LoVo (cell line): Measurements from ENCODE around the gene TCF7.

Experiments
- DNase-seq: peaks from one replicate; pipeline ENCODE4 v3.0.0-alpha.2; 2016; ENCODE audit warnings: low spot score

Gene TCF7

DNA sequence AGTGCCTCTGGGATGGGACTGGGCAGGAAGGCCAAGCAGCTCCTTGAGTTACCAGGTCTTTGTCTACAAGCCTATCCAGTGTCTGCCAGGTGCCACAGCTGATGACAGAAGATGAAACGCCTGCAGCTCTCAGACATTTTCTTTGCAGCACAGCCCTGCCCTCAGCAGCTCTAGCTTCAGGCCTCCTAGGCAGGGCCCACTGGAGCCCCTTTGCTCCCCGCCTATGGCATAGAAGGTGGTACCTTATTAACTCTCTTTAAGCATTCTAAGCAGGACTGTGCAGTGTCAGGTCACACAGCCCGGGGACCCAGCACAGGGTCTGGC is 63.6 kb downstream of the TCF7 start:
- no peak for DNase-seq

DNA sequence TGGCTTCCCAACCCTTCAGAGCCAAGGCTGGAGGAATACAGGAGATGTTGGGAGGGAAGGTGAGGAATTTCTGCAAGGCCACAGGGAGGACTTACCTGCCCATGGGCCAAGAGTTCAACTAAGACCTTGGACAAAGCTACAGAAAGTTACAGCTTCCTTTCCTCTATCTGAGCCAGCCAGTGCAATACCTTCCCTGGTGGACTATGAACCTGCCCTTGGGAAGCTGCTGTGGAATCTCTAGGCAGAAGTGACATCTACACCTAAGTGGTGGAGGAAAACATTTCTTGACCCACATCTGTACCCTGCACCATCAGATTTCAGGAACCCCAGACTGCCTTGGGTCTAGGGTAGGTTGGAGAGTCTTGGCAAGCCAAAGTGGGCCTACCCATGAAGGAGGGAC is 69.0 kb downstream of the TCF7 start:
- no peak for DNase-seq

DNA sequence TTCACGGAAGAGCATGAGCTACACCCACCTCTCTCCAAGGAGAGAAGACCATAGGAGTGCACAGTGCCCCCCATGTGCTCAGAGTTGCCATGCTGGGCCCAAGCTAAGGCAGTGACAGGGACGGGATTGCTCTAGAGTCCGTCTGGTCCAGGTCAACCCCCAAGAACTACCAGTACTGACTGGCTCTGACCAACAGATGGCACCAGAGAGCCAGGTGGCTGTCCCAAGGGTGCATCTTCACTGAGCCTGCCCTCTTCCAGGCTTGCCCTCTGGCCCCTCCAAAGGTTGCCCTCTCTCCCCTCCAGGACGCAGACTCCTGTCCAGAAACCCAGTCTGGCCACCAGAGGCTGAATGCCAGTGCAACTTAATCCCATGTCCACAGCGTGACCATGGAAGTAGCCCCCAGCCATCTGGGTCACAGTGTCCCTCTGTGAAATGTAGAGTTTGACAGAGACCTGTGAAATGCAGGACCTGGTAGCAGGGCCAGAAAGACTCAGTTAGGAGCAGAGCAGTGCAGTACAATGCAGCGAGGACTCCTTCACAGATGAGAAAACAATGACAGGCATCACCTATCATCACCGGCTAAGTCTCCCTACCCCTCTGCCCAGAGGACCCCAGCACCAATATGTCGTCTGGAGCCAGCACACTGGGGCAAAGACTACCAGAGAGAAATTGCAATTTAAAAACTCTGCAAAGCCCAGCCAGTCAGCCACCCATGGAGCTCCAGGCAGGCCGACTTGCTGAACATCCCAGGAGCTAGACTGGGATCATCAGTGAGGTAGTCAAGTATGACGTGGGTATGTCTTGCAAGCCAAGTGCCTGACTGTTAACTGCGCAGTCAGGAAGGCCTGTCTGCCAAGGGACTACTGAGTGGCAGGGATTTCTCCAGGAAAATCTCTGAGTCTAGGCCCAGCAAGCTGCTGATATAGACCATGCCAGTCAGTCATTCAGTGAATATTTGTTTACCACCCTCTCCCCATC is 70.0 kb downstream of the TCF7 start:
- DNase-seq: peak; percentile 76

DNA sequence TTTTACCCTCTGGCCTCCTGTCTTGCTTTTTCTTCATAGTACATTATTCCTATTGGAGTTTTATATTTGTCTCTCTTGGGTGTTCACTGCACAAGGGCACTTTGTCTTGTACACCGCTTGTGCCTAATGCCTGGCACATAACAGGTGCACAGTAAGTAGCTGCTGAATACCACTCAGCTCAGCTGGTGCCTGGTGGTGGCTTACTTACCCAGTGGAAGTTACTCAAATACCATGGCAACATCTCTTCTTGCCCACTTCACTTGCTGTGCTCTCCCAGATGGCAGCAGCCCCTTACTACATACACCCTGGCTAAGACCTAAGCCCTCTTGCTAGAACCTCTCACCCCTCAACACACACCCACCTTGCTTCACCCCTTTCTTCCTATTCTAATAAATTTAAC is 73.6 kb downstream of the TCF7 start:
- no peak for DNase-seq

DNA sequence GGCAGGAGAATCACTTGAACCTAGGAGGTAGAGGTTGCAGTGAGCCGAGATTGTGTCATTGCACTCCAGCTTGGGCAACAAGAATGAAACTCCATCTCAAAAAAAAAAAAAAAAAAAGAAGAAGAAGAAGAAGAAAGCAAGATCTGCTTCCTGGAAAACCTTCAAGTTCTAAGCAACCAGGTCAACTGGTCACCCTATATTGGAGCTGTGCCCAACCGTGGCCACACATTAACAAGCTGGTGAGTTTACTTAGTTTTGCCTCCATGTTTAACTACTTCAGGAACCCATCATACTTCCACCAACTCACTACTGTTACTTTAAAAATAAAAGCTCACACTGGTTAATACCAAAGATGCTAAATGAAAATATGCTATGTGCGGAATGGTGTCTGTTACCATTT is 74.5 kb downstream of the TCF7 start:
- no peak for DNase-seq

DNA sequence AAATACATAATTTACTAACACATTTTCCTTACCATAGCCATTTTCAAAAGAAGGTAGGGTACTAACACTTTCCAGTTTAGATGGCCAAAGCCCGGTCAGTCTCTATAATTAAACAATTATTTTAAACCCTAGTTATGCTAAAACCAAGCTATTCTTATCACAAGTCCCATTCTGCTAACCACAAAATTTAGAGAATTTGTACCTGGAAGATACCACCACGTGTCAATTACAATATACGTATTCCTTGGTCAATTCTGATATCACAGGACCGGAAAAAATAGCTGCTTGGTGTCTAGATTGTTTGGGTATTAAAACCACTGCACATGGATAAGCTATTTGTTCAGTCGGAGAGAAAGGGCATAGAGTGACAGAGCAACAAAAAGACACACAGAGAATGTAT is 81.2 kb downstream of the TCF7 start:
- DNase-seq: no peak
